Heart right ventricle (tissue), 16 donors: Measurements from ENCODE around the gene VAV1. TPM values are rescaled to one million over a fixed set of nuclear protein-coding genes. Genes with fewer than 3 reads are reported as not detected.

Source experiments
- ATAC-seq, 8 donors: fragments of 200-7000 bp; cut with Tn5 transposase; one replicate each; pipeline ENCODE4 v1.9.1; 2020; ENCODE audit warnings: mild to moderate bottlenecking in 8 of 8, moderate library complexity in 8 of 8, moderate number of reproducible peaks in 1 of 8
- DNase-seq, 2 donors: peaks; one replicate each; pipeline ENCODE4 v3.0.0-alpha.2; 2020
- H3K27ac ChIP-seq, 10 donors: fragments of 200-600 bp; sonication (generic) in 2 of 10; one replicate each; pipeline versions ENCODE4 v1.5.0 to v1.8.0; 2020 to 2022; ENCODE audit warnings: mild to moderate bottlenecking in 3 of 10
- H3K27me3 ChIP-seq, 7 donors: fragments of 200-600 bp; one replicate each; pipeline ENCODE4 v1.8.0; 2021 to 2022; ENCODE audit warnings: mild to moderate bottlenecking in 2 of 7
- H3K36me3 ChIP-seq, 9 donors: fragments of 200-600 bp; sonication (generic) in 1 of 9; one replicate each; pipeline versions ENCODE4 v1.5.0 to v1.8.0; 2020 to 2022; ENCODE audit warnings: mild to moderate bottlenecking in 2 of 9
- H3K4me1 ChIP-seq, 9 donors: fragments of 200-600 bp; sonication (generic) in 1 of 9; one replicate each; pipeline versions ENCODE4 v1.5.0 to v1.8.0; 2020 to 2022; ENCODE audit warnings: mild to moderate bottlenecking in 4 of 9
- H3K4me3 ChIP-seq, 10 donors: fragments of 200-600 bp; sonication (generic) in 2 of 10; one replicate each; pipeline versions ENCODE4 v1.5.0 to v1.8.0; 2020 to 2022; ENCODE audit warnings: mild to moderate bottlenecking in 7 of 10, moderate library complexity in 2 of 10
- H3K9me3 ChIP-seq, 11 donors: fragments of 200-600 bp in 10 of 11; sonication (generic) in 2 of 11; one replicate each; pipeline versions ENCODE4 v1.5.0 to v1.8.0; 2013 to 2022; ENCODE audit warnings: mild to moderate bottlenecking in 2 of 11, control low read depth in 1 of 11, moderate library complexity in 1 of 11
- CTCF ChIP-seq, 9 donors: fragments of 200-600 bp; sonication (generic) in 2 of 9; IDR thresholded peaks; one replicate each; pipeline versions ENCODE4 v1.5.0 to v1.8.0; 2021 to 2022; ENCODE audit warnings: antibody characterized with exemption in 9 of 9, mild to moderate bottlenecking in 5 of 9, moderate library complexity in 1 of 9
- WGBS, 2 donors: extraction: QIAGEN DNeasy Blood & Tissue Kit; methylation state at CpG; one replicate each; pipeline ENCODE4 v1.1.7; 2013; ENCODE audit warnings: inconsistent platforms in 1 of 2; 5-methylcytosine and 5-hydroxymethylcytosine counted together
- intact Hi-C, 10 donors: fragments of 100-400 bp; cut with DNase I; formaldehyde crosslinking; loops; one replicate each; pipeline versions ENCODE4 v1.11.1 to v1.14.2; 2022
- polyA plus RNA-seq, 2 donors: library from polyadenylated mRNA; stranded (reverse); fragments of 200-250 nt; gene quantifications; one replicate each; pipeline ENCODE4 v1.2.3, GENCODE V29; 2013
- total RNA-seq, 10 donors: library from RNA; stranded (reverse); fragmentation: NEBNext Ultra II Directional in 3 of 10; extraction: Animal tissue kit (Norgen Biotek cat#: 25700) in 3 of 10; gene quantifications; one replicate each; pipeline versions ENCODE4 v1.2.1 to v1.2.4, GENCODE V29; 2021 to 2023
- donor health status: Arrhythmogenic right ventricular cardiomyopathy.
- donor health status: ischemic (EF 13 %, LVEDD 7.1; RV severe dilation, severe dysfunction).
- donor health status: healthy with polysubstance abuse.
- donor health status: DM: no; HTN: yes; CAD: no.
- donor health status: DM: no; HTN: no; CAD: no.
- donor health status: ischemic (EF 25% LVEDD 6.9; RV normal size, moderate dysfunction).
- donor health status: ischemic (EF 25% LVEDD 5.7; RV mildly dilated, moderate dysfunction).
- donor health status: healthy.
- donor health status: DM: yes; HTN: yes; CAD: no.
- donor health status: Ischemic cardiomyopathy.
- donor health status: ischemic (EF 35%, LVEDD 5.7; RV mildly dilated, moderate dysfunction).
- donor health status: nonischemic (EF 11% LVEDD 7.7; RV severe dilation, severe dysfunction).
- donor health status: DM: yes; HTN: yes; CAD: no.
- donor health status: PGD.
- donor health status: ischemic (EF 29% LVEDD 5.4; RV normal size, mild dysfunction).
- donor health status: nonischemic (EF 23%, LVEDD 6.1; RV moderate dilation, normal function).

Gene VAV1
- total and polyA plus RNA-seq, 12 donors: 0.45 to 11.0 (median 1.4) TPM

- H3K9me3 ChIP-seq: no peaks in the 10 kb centered on the region
- peak overlapping the region in 7 of 10 donors; percentile 19 to 54 (median 32) for H3K27ac ChIP-seq
- H3K4me1 ChIP-seq: peaks cover 3 to 32% (median 21%) of the 10 kb centered on the region in 9 donors
- DNase-seq: peak in 1 of 2 donors; percentile 69
- no peak for TF ChIP-seq CTCF (IDR thresholded peaks at IDR 0.05)
- 73 to 75% methylated on average over 20 of the region's 20 CpGs for WGBS, 2 donors
- no peak overlapping the region for H3K4me3 ChIP-seq
- intact Hi-C loops: loop anchor here in 1 of 10 donors (10.0 kb wide), 1 partner anchor 115 kb away; no protein-coding TSS in a partner anchor
- H3K27me3 ChIP-seq: no peaks in the 10 kb centered on the region
- ATAC-seq: peak in 7 of 8 donors; percentile 12 to 56 (median 36)
- peaks cover 0 to 76% (median 63%) of the 10 kb centered on the region in 9 donors for H3K36me3 ChIP-seq
Observed at GRCh38 chr19:6750062-6750461, 22.4 kb upstream of the VAV1 start.

GRCh38 chr19:6751189-6751588 is 21.3 kb upstream of the VAV1 start:
- intact Hi-C loops: loop anchor here in 1 of 10 donors (10.0 kb wide), 1 partner anchor 116 kb away; no protein-coding TSS in a partner anchor
- TF ChIP-seq CTCF (IDR thresholded peaks at IDR 0.05): no peak

GRCh38 chr19:6752256-6753177 is 20.0 kb upstream of the VAV1 start:
- Histone ChIP-seq H3K27ac (peak overlapping the region in 3 of 10 donors; percentile 2 to 56 (median 56)), H3K4me3 (peak overlapping the region in 7 of 10 donors; percentile 26 to 51 (median 49)), H3K9me3 (no peaks in the 10 kb centered on the region), H3K27me3 (no peaks in the 10 kb centered on the region), H3K36me3 (peaks cover 0 to 52% (median 43%) of the 10 kb centered on the region in 9 donors), H3K4me1 (peaks cover 3 to 19% (median 13%) of the 10 kb centered on the region in 9 donors)
- ATAC-seq (peak in 2 of 8 donors; percentile 3 to 9), DNase-seq (no peak)
- no peak for TF ChIP-seq CTCF (IDR thresholded peaks at IDR 0.05)
- intact Hi-C loops: loop anchor here in 2 of 10 donors (2.0 to 10.0 kb wide), 2 partner anchors 14 to 118 kb away; partner anchors contain the start of gene TRIP10 (in 1 of the 2)
- WGBS, 2 donors: 64 to 70% methylated on average over 49 to 50 of the region's 50 CpGs

More at GRCh38 chr19:6751189-6751588, 21.3 kb upstream of the VAV1 start:
- Histone ChIP-seq H3K27me3 (no peaks in the 10 kb centered on the region), H3K4me3 (no peak overlapping the region), H3K27ac (no peak overlapping the region), H3K9me3 (no peaks in the 10 kb centered on the region), H3K4me1 (peaks cover 3 to 21% (median 13%) of the 10 kb centered on the region in 9 donors), H3K36me3 (peaks cover 0 to 65% (median 57%) of the 10 kb centered on the region in 9 donors)
- WGBS, 2 donors: 93 to 94% methylated on average over 16 of the region's 16 CpGs
- no peak for ATAC-seq
- no peak for DNase-seq
